Smooth muscle cell (in vitro differentiated cells): Measurements from ENCODE around the gene AUTS2. TPM values are rescaled to one million over a fixed set of nuclear protein-coding genes. Genes with fewer than 3 reads are reported as not detected.

Experiments used
- DNase-seq: peaks from one replicate; lab custom pipeline; 2025; ENCODE audit not compliant: unreplicated experiment; lab: John Stamatoyannopoulos, UW
- H2AFZ ChIP-seq: fragments of 200-600 bp; sonication (generic); 2 replicates; pipeline ENCODE4 v1.6.0; 2016; ENCODE audit warnings: antibody characterized with exemption, low read depth, mild to moderate bottlenecking
- H3F3A ChIP-seq: fragments of 200-600 bp; sonication (generic); 2 replicates; pipeline ENCODE4 v1.6.0; 2017; ENCODE audit warnings: antibody characterized with exemption, low read depth
- H3K27ac ChIP-seq: fragments of 200-600 bp; sonication (generic); 2 replicates; pipeline ENCODE4 v1.5.1; 2016; ENCODE audit warnings: low read depth, mild to moderate bottlenecking
- H3K27me3 ChIP-seq: fragments of 200-600 bp; sonication (generic); 2 replicates; pipeline ENCODE4 v1.6.1; 2016; ENCODE audit warnings: low read depth, mild to moderate bottlenecking
- H3K36me3 ChIP-seq: fragments of 200-600 bp; sonication (generic); 2 replicates; pipeline ENCODE4 v1.5.1; 2016; ENCODE audit warnings: low read depth
- H3K4me1 ChIP-seq: fragments of 200-600 bp; sonication (generic); 2 replicates; pipeline ENCODE4 v1.5.1; 2016; ENCODE audit warnings: low read depth
- H3K4me2 ChIP-seq: fragments of 200-600 bp; sonication (generic); 2 replicates; pipeline ENCODE4 v1.6.0; 2016; ENCODE audit warnings: mild to moderate bottlenecking
- H3K4me3 ChIP-seq: fragments of 200-600 bp; sonication (generic); 2 replicates; pipeline ENCODE4 v1.5.1; 2016; ENCODE audit warnings: mild to moderate bottlenecking
- H3K79me2 ChIP-seq: fragments of 200-600 bp; sonication (generic); 2 replicates; pipeline ENCODE4 v1.6.0; 2016; ENCODE audit warnings: low read depth, mild to moderate bottlenecking
- H3K9ac ChIP-seq: fragments of 200-600 bp; sonication (generic); 2 replicates; pipeline ENCODE4 v1.6.0; 2016; ENCODE audit warnings: low read depth
- H3K9me3 ChIP-seq: fragments of 200-600 bp; sonication (generic); replicated peaks from 2 replicates; pipeline ENCODE4 v1.5.1; 2016; ENCODE audit warnings: low read depth
- H4K20me1 ChIP-seq: fragments of 200-600 bp; sonication (generic); 2 replicates; pipeline ENCODE4 v1.6.0; 2016; ENCODE audit warnings: low read depth
- WGBS: methylation state at CpG from one replicate; pipeline ENCODE4 v1.1.7; 2016; ENCODE audit warnings: low lambda C conversion rate; 5-methylcytosine and 5-hydroxymethylcytosine counted together
- polyA plus RNA-seq: library from polyadenylated mRNA; unstranded; fragments of >200 nt; fragmentation: Nextera tagmentation; extraction: Ambion mirVana; gene quantifications from 2 replicates; pipeline ENCODE4 v1.2.1, GENCODE V29; 2016
- total RNA-seq: library from RNA; depleted of rRNA; stranded (reverse); fragments of >200 nt; gene quantifications from 2 replicates; pipeline ENCODE4 v1.2.3, GENCODE V29; 2014
- TF ChIP-seq, protein P1 (sequence below): fragments of 200-600 bp; sonication (generic); IDR thresholded peaks from 2 replicates; pipeline ENCODE4 v1.5.1; 2017; ENCODE audit warnings: borderline replicate concordance, mild to moderate bottlenecking, antibody characterized with exemption; ENCODE audit not compliant: insufficient read depth, poor library complexity, severe bottlenecking

The AUTS2 gene
- total and polyA plus RNA-seq, 2 experiments from 2014 or later: 6.5 to 8.6 TPM

DNA sequence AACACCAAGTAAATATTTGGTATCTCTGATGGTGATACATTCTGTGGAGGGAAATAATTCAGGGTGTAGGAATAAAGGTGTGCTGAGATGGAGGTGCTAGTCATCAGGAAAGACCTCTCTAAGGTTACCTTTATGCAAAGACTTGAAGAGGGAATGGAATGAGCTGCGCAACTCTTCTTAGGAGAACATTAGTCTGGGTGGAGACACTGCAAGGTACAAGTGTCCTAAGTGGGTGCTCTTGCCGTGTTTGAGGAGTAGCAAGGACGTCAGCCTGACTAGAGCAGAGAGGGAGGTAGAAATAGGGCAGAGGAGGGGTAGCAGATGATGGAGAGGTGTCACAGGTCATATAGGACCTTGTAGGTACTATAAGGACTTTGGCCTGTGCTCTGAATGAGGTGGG, 148.1 kb downstream of the AUTS2 start:
- Histone ChIP-seq H3F3A (no peaks in the 10 kb centered on the region), H3K36me3 (no peaks in the 10 kb centered on the region), H4K20me1 (peaks cover 41% of the 10 kb centered on the region), H2AFZ (no peak overlapping the region), H3K9ac (no peak overlapping the region), H3K79me2 (peaks cover 7% of the 10 kb centered on the region), H3K27ac (no peak overlapping the region), H3K4me2 (no peak overlapping the region), H3K4me3 (no peak overlapping the region), H3K27me3 (no peaks in the 10 kb centered on the region), H3K9me3 (no peaks in the 10 kb centered on the region), H3K4me1 (peaks cover 4% of the 10 kb centered on the region)
- TF ChIP-seq, protein P1, sequence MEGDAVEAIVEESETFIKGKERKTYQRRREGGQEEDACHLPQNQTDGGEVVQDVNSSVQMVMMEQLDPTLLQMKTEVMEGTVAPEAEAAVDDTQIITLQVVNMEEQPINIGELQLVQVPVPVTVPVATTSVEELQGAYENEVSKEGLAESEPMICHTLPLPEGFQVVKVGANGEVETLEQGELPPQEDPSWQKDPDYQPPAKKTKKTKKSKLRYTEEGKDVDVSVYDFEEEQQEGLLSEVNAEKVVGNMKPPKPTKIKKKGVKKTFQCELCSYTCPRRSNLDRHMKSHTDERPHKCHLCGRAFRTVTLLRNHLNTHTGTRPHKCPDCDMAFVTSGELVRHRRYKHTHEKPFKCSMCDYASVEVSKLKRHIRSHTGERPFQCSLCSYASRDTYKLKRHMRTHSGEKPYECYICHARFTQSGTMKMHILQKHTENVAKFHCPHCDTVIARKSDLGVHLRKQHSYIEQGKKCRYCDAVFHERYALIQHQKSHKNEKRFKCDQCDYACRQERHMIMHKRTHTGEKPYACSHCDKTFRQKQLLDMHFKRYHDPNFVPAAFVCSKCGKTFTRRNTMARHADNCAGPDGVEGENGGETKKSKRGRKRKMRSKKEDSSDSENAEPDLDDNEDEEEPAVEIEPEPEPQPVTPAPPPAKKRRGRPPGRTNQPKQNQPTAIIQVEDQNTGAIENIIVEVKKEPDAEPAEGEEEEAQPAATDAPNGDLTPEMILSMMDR: no peak
- WGBS: 93% methylated on average over 3 of the region's 3 CpGs
- DNase-seq: no peak

DNA sequence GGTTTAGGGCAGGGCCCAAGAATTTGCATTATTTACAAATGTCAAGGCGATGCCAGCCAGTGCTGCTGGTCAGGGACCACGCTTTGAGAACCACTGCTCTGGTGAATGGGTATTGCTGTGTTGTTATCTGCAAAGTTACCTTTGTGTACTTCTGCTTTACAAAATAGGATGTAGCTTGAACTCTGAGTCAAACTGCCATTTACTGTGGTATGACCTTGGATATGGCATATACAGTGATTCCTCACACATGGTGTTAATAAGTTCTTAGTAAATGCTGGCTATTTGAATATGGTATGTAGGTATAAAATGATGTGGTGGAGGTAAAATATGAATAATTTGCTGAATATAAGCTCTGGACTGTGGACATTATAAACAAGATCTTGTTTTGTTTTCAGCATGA, 148.9 kb downstream of the AUTS2 start:
- DNase-seq: no peak
- Histone ChIP-seq H3K4me2 (no peak overlapping the region), H4K20me1 (peaks cover 42% of the 10 kb centered on the region), H3K36me3 (no peaks in the 10 kb centered on the region), H3K4me1 (peaks cover 4% of the 10 kb centered on the region), H3F3A (no peaks in the 10 kb centered on the region), H3K4me3 (no peak overlapping the region), H3K9me3 (no peaks in the 10 kb centered on the region), H3K79me2 (peaks cover 7% of the 10 kb centered on the region), H3K27me3 (no peaks in the 10 kb centered on the region), H3K9ac (no peak overlapping the region), H3K27ac (no peak overlapping the region), H2AFZ (no peak overlapping the region)
- WGBS: 94% methylated on average over 2 of the region's 2 CpGs
- TF ChIP-seq, protein P1: no peak

DNA sequence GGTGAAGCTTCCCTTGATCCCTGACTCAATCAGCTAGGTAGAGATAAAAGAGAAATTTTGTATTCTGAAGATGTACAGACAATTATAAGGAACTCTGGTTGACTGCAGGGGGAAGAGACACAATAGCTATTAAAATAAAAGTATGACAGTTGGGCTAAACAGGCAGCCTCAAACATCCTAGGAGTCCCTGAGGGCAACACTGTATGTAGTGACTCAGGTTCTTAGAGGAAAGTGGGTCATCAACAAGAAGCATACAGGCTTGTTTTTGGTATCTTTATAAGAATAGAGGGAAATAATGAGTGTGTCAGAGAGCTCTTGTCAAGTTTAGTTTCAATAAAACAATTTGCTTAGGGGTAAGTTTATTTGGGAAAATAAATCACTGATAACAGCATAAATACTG, 150.3 kb downstream of the AUTS2 start:
- Histone ChIP-seq H3K4me2 (no peak overlapping the region), H3K4me1 (peaks cover 4% of the 10 kb centered on the region), H3K9ac (no peak overlapping the region), H3K9me3 (no peaks in the 10 kb centered on the region), H3F3A (no peaks in the 10 kb centered on the region), H3K79me2 (no peaks in the 10 kb centered on the region), H2AFZ (no peak overlapping the region), H3K36me3 (no peaks in the 10 kb centered on the region), H3K27ac (no peak overlapping the region), H3K4me3 (no peak overlapping the region), H3K27me3 (no peaks in the 10 kb centered on the region), H4K20me1 (peaks cover 43% of the 10 kb centered on the region)
- no peak for DNase-seq
- TF ChIP-seq, protein P1: no peak

DNA sequence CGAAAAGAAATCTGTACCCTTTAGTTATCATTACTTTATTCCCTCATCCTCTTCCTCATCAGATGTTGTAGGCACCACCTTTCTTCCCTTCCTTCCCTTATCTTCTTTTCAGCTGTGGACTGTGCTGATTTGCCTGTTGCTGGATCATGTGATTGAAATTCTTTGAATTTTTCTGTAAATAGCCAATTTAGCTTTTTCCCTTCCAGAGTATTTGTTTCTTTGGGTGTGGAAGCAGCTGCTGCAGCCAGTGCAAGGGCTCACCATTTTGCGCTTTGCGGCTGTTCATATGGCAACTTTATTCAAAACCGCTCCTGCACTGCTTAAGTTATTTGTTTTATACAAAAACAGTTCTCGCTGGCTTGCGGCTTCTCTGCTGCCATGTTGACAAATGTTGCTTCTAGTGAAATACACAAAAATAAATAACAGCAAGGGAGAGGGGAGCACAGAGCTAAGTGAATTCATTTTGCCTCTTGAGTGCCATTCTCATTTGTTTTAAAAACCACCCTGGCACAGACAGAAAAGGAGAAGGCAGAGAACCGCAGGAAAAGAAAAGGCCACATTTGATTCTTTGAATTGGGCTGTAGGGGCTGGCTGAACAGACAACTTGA, 151.2 kb downstream of the AUTS2 start:
- no peak overlapping the region for H3K27ac ChIP-seq
- H3K4me2 ChIP-seq: no peak overlapping the region
- H3F3A ChIP-seq: no peaks in the 10 kb centered on the region
- H2AFZ ChIP-seq: no peak overlapping the region
- H3K9me3 ChIP-seq: no peaks in the 10 kb centered on the region
- TF ChIP-seq, protein P1: no peak
- H3K79me2 ChIP-seq: no peaks in the 10 kb centered on the region
- 92% methylated on average over 7 of the region's 7 CpGs for WGBS
- peaks cover 38% of the 10 kb centered on the region for H4K20me1 ChIP-seq
- H3K4me1 ChIP-seq: peaks cover 4% of the 10 kb centered on the region
- H3K27me3 ChIP-seq: no peaks in the 10 kb centered on the region
- DNase-seq: no peak
- H3K4me3 ChIP-seq: no peak overlapping the region
- no peaks in the 10 kb centered on the region for H3K36me3 ChIP-seq
- no peak overlapping the region for H3K9ac ChIP-seq
